Amniotic epithelial cell (primary cell): Measurements from ENCODE around the gene QRSL1.
"Not testable (repeated sequence)": the region's sequence is repeated elsewhere in the genome, so short reads cannot be mapped to it uniquely, and the experiment has no call there.

Source experiments
- DNase-seq: peaks from one replicate; pipeline ENCODE4 v3.0.0-alpha.2; 2010; ENCODE audit warnings: low read depth

QRSL1 gene

DNA sequence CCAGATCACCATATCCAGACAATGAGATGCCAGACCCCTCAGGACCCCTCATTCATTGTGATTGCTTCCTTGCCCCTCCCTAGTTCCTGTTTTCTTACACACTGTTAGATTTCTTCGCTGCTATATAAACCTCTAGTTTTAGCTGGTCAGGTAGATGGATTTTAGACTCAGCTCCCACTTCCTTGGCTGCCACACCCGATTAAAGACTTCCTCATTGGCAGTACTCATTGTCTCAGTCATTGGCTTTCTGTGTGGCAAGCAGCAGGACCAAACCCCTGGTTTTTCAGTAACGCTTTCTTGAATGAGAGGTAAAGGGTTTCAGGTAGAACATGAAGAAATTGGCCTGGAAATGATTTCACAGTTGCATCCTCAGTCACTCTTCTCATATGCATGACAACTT lies 47.9 kb downstream of the QRSL1 start:
- DNase-seq, result no peak

DNA sequence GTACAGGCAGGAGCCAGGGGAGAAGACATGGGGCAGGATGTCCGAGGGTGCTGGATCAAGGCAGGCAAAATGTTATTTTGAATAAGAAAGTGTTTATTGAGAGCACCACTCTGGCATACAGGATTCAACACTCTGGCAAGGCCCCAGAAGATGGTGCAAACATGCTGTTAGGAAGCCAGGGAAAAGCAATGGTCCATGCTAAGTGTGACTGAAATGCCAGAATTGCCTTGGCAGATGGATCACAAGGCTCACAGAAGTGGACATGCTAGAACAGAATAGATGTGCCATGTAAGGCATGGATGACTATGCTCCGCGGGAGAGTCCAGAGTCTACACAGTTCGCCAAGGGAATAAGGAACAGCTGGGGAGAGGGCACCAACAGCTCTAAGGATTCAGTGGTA lies 54.6 kb downstream of the QRSL1 start:
- DNase-seq, result no peak

DNA sequence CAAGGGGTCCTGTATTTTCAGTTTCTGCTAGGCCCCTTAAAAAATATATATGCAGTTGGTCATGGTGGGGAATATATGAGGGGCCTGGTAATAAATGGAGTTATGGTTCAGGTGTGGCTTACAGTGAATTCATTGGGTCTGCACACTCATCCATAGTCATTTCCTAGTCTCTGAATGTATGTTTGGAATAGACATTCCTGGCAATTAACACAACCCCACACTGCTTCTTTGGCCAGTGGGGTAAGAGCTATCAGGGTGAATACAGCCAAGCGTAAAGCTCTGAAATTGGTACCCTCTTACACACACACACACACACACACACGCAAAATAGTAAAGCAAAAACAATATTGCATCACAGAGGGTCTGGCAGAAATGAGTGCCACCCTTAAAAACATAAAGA lies 56.5 kb downstream of the QRSL1 start:
- no peak for DNase-seq

- DNase-seq, result no peak
Measured at GRCh38 chr6:106688177-106688951, 59.0 kb downstream of the QRSL1 start.

DNA sequence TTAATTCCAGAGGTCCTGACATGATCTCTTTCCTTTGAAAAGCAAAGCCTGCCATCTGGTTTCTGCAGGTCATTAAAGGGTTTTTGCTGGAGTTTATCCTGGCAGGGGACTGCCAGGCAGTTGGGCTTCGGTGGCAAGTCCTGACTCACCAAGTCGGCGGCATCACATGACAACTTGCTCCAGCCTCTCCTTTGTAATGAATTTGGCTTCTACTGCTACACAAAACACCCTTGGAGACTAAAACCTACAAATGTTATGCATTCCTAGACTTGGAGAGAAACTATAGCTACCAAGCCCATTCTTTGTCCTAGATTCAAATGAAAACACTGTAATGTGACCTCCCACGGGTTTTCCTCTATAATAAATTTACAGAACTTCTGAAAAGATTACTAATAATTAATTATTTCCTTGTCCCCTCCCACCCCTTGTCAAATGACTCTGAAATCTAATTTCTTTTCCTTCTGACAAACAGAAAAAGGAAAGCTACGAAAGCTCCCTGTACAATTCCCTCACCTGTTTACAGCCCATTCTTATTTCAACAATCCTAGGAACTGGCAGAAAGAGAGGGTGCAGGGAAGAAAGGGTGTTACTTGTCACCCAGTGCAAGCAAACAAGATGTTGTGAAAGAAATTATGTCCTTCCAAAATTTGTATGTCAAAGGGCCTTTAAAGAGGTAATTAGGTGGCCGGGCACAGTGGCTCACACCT lies 62.9 kb downstream of the QRSL1 start:
- DNase-seq, result no peak

GRCh38 chr6:106692819-106693208 lies 63.4 kb downstream of the QRSL1 start:
- DNase-seq, result no peak

GRCh38 chr6:106693418-106693817 lies 64.0 kb downstream of the QRSL1 start:
- no peak for DNase-seq

DNA sequence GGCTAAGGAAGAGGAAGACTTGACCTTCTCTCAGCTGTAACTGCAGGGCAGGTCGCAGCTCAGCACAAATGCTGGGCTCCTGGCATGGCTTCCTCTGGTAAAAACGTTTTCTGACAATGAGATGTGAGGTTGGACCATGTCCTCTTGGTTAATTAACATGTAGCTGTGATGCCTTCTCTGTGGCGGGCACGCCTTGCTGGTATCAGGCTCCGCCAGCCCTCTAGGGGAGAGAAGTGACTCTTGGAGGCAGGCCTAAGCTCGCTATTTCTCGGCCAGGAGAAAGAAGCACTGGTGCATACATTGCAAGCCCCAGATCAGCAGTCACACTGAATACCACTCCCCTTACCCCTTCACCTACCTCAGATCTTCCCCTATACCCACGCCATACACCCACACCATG lies 65.0 kb downstream of the QRSL1 start:
- DNase-seq, result no peak

- no peak for DNase-seq
Measured at GRCh38 chr6:106700581-106700980, 71.2 kb downstream of the QRSL1 start.

DNA sequence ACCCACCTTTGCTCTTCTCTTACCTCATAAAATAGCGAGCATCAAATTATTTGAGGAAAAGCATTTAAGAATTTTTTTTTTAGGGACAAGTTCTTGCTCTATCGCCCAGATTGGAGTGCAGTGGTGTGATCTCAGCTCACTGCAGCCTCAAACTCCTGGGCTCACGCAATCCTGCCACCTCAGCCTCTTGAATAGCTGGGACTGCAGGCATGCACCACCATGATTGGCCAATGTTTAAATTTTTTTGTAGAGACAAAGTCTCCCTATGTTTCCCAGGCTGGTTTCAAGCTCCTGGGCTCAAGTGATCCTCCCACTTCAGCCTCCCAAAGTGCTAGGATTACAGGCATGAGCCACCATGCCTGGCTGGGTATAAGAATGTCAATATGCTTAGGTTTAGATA lies 71.8 kb downstream of the QRSL1 start:
- not testable (repeated sequence) for DNase-seq

DNA sequence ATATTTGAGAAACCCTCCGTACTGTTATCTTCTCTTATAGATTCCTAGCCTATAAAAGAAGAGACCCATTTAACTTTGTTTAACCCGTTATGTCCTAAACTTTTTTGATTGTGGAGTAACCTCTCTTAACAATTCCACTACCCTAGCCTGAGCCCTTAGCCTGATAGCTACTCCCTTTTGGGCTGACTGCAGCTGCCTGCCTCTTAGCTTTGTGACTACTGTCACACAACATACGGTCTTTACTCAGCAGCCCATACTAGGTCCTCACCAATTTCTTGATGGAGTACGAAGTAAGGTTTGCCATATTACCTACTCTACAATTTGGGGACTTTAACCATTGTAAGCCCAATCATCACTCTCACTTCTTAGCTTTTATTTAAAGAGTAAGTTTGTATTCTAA lies 72.7 kb downstream of the QRSL1 start:
- no peak for DNase-seq

- DNase-seq, result no peak
Measured at GRCh38 chr6:106702451-106703110, 73.2 kb downstream of the QRSL1 start.

DNA sequence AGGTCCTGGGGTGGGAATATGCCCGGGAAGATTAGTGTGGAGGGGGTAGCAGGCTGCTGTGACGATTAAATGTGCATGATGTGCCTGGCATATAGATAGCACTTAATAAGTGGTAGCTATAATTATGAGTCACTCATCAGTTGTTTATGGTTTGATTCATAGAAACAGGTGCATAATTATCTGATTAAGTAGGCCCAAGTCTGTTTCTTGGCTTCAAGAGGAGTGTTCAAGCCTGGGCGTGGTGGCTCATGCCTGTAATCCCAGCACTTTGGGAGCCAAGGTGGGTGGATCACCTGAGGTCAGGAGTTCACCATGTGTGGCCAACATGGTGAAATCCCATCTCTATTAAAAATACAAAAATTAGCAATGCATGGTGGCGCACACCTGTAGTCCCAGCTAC lies 74.9 kb downstream of the QRSL1 start:
- DNase-seq, result no peak

DNA sequence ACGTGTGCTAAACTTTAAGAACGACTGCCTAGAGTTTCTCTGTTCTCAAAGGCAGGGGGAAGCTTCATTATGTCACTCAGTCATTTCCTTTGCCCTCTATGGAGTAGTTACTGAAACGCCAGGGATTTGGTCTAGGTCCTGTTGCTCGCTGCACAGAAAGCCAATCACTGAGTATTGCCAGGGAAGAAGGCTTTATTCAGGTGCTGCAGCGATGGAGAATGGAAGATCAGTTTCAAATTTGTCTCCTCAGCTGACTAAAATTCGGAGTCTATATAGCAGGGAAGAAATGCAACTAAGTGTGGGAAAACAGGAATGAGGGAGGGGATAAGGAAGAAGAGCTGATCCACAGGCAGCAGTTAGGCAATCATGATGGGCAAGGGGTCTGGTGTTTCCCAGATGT lies 75.8 kb downstream of the QRSL1 start:
- DNase-seq, result no peak

- DNase-seq, result no peak
Measured at GRCh38 chr6:106710580-106710979, 81.2 kb downstream of the QRSL1 start.

- DNase-seq, result no peak
Measured at GRCh38 chr6:106714281-106714680, 84.9 kb downstream of the QRSL1 start.

GRCh38 chr6:106715922-106716321 lies 86.5 kb downstream of the QRSL1 start:
- no peak for DNase-seq

DNA sequence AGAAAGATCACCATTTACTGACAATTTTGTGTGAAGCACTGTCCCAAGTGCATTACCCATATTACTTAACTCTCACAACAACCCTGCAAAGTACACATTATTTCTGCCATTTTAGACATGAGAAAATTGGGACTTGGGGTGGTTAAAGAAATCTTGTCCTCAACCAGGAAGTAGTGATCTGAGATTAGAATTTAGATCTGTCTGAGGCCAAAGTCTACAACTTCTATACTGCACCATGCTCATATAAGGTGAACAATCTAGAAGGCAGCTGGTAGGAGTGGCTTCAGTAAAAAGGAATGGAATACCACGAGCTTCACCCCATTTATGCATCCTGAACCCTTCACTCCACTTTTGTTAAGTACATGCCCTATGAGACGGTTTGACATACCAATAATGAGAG lies 87.6 kb downstream of the QRSL1 start:
- DNase-seq, result no peak
